H1 (cell line): Measurements from ENCODE around the gene CENPM. TPM values are rescaled to one million over a fixed set of nuclear protein-coding genes. Genes with fewer than 3 reads are reported as not detected.

Source experiments
- ASH2L ChIP-seq: fragments of 200-600, 300-600 bp; sonication (generic); IDR thresholded peaks from one replicate; pipeline ENCODE4 v1.7.1; 2017; ENCODE audit warnings: low read length
- polyA plus RNA-seq, 7 experiments: library from polyadenylated mRNA; depleted of rRNA in 3 of 7; stranded (reverse) in 5 of 7; unstranded in 2 of 7; fragments of >200 nt in 5 of 7; fragments of 200-250 nt in 2 of 7; gene quantifications; 1 replicate in 5 of 7; 2 replicates in 1 of 7; 4 replicates in 1 of 7; pipeline versions ENCODE4 v1.2.1 to v1.2.3, GENCODE V29; 2011 to 2013; ENCODE audit warnings: missing spikeins in 2 of 7, mixed read lengths in 2 of 7
- total RNA-seq: library from RNA; stranded (reverse); fragmentation: NEBNext Ultra II Directional; extraction: Animal tissue kit (Norgen Biotek cat#: 25700); gene quantifications from 2 replicates; pipeline ENCODE4 v1.2.1, GENCODE V29; 2021

The CENPM gene
- total and polyA plus RNA-seq, 2 of the 8 experiments (the other 6 are each of a cell fraction or from before 2014, with no cell fraction given), result 32.0 to 80.4 TPM

GRCh38 chr22:41915035-41915785, 31.7 kb downstream of the CENPM start, which contains the start of gene SHISA8 (continued):
- TF ChIP-seq ASH2L, result peak; percentile 64
